NB4 (cell line): ENCODE measurements around the gene WDR37.

Experiments
- DNase-seq: peaks from one replicate; pipeline ENCODE4 v3.0.0; 2010; ENCODE audit warnings: low read depth
- H3K4me3 ChIP-seq: one replicate; pipeline ENCODE4 v1.5.1; 2011; ENCODE audit warnings: mild to moderate bottlenecking, low read depth, low read length, moderate library complexity
- CTCF ChIP-seq: IDR thresholded peaks from one replicate; pipeline ENCODE4 v1.5.1; 2012; ENCODE audit warnings: low read depth, low read length
- MAX ChIP-seq: IDR thresholded peaks from 2 replicates; pipeline ENCODE4 v1.6.1; 2011; ENCODE audit warnings: low read depth, low read length
- MYC ChIP-seq: IDR thresholded peaks from 2 replicates; pipeline ENCODE4 v1.6.1; 2011; ENCODE audit warnings: low read depth, low read length
- POLR2A ChIP-seq: IDR thresholded peaks from 2 replicates; pipeline ENCODE4 v1.6.1; 2011; ENCODE audit warnings: mild to moderate bottlenecking; ENCODE audit not compliant: insufficient read length; ENCODE audit errors: extremely low read depth

The WDR37 gene

DNA sequence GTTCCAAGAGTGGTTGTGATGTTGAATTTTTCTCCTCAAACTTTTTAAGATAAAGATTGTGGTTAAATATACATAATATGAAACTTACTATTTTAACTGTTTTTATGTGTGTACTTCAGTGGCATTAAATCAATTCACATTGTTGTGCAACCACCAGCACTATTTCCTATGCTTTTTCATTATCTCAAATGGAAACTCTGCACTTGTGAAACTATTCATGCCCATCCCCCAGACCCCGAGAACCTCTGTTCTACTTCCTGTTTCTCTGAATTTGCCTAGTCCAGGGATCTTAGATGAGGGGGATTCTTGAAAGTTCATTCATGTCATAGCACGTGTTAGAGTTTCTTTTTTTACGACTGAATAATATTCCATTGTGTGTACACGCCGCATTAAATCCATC is 67.0 kb downstream of the WDR37 start:
- peak; percentile 69 for DNase-seq
- no peak for TF ChIP-seq CTCF
- no peak for TF ChIP-seq MYC
- TF ChIP-seq POLR2A, result no peak
- TF ChIP-seq MAX, result no peak
- H3K4me3 ChIP-seq, result no peak overlapping the region

- DNase-seq, result no peak
- TF ChIP-seq CTCF (no peak), MAX (no peak), POLR2A (no peak), MYC (no peak)
- no peak overlapping the region for H3K4me3 ChIP-seq
These were observed 67.8 kb downstream of the WDR37 start for GRCh38 chr10:1123972-1124371.

DNA sequence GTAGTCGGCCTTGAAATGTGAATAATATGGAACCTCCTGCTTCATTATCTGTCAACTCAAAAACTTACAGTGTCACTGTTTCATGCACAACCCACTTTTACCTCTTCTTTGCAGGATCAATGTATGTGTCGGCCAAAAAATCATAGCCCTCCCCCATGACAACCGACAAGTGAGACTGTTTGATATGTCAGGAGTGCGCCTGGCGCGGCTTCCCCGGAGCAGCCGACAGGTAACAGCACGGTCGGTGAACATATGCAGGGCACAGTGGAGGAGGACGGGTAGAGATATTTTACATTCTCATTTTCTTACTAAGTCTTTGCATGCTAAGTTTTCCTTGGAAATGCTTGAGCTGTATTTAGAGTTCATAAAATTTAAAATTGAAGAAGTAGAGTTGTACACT is 68.6 kb downstream of the WDR37 start:
- DNase-seq, result no peak
- H3K4me3 ChIP-seq, result no peak overlapping the region
- no peak for TF ChIP-seq MAX
- TF ChIP-seq CTCF, result no peak
- no peak for TF ChIP-seq MYC
- no peak for TF ChIP-seq POLR2A

- no peak for DNase-seq
- TF ChIP-seq MAX (no peak), POLR2A (no peak), CTCF (no peak), MYC (no peak)
- no peak overlapping the region for H3K4me3 ChIP-seq
These were observed 70.3 kb downstream of the WDR37 start for GRCh38 chr10:1126461-1126860.

- no peak for DNase-seq
- no peak overlapping the region for H3K4me3 ChIP-seq
- no peak for TF ChIP-seq POLR2A
- TF ChIP-seq MYC, result no peak
- no peak for TF ChIP-seq MAX
- TF ChIP-seq CTCF, result no peak
These were observed 71.4 kb downstream of the WDR37 start for GRCh38 chr10:1127629-1128028.

GRCh38 chr10:1128115-1128514 is 71.9 kb downstream of the WDR37 start:
- TF ChIP-seq POLR2A (no peak), MYC (no peak), MAX (no peak), CTCF (no peak)
- DNase-seq, result no peak
- no peak overlapping the region for H3K4me3 ChIP-seq
